ENCODE measurements around the gene RGS13.

Gene RGS13

GRCh38 chr1:192626366-192627179, 9.4 kb upstream of the RGS13 start:
- DNase-seq (ENCODE audit: low read depth in 2 of 2) = no peak

GRCh38 chr1:192627901-192628300, 8.0 kb upstream of the RGS13 start:
- no peak for DNase-seq (ENCODE audit: low read depth in 2 of 2)

GRCh38 chr1:192628396-192629057, 7.4 kb upstream of the RGS13 start:
- no peak for DNase-seq (ENCODE audit: low read depth in 2 of 2)

GRCh38 chr1:192629612-192630011, 6.3 kb upstream of the RGS13 start:
- DNase-seq (ENCODE audit: low read depth in 2 of 2) = no peak

- no peak for DNase-seq (ENCODE audit: low read depth in 2 of 2)
Observed at GRCh38 chr1:192630521-192631287, 5.2 kb upstream of the RGS13 start.

GRCh38 chr1:192631749-192632148, 4.2 kb upstream of the RGS13 start:
- DNase-seq (ENCODE audit: low read depth in 2 of 2) = no peak

GRCh38 chr1:192632188-192632587, 3.8 kb upstream of the RGS13 start:
- no peak for DNase-seq (ENCODE audit: low read depth in 2 of 2)

GRCh38 chr1:192632641-192633532, 3.1 kb upstream of the RGS13 start:
- no peak for DNase-seq (ENCODE audit: low read depth in 2 of 2)

GRCh38 chr1:192633533-192634253, 2.3 kb upstream of the RGS13 start:
- DNase-seq (ENCODE audit: low read depth in 2 of 2) = no peak

GRCh38 chr1:192635041-192635440, 906 bp upstream of the RGS13 start:
- no peak for DNase-seq (ENCODE audit: low read depth in 2 of 2)

- no peak for DNase-seq (ENCODE audit: low read depth in 2 of 2)
Observed at GRCh38 chr1:192639607-192640368, 3.8 kb downstream of the RGS13 start.

GRCh38 chr1:192652159-192652558, 16.2 kb downstream of the RGS13 start:
- no peak for DNase-seq (ENCODE audit: low read depth in 2 of 2)

- DNase-seq (ENCODE audit: low read depth in 2 of 2) = no peak
Observed at GRCh38 chr1:192654120-192654519, 18.2 kb downstream of the RGS13 start.

GRCh38 chr1:192654591-192655251, 18.8 kb downstream of the RGS13 start:
- no peak for DNase-seq (ENCODE audit: low read depth in 2 of 2)

GRCh38 chr1:192657760-192658159, 21.8 kb downstream of the RGS13 start:
- DNase-seq (ENCODE audit: low read depth in 2 of 2) = no peak

GRCh38 chr1:192658255-192658654, 22.3 kb downstream of the RGS13 start:
- DNase-seq (ENCODE audit: low read depth in 2 of 2) = no peak

GRCh38 chr1:192660613-192661012, 24.7 kb downstream of the RGS13 start:
- no peak for DNase-seq (ENCODE audit: low read depth in 2 of 2)

- no peak for DNase-seq (ENCODE audit: low read depth in 2 of 2)
Observed at GRCh38 chr1:192668409-192668983, 32.5 kb downstream of the RGS13 start.

- DNase-seq (ENCODE audit: low read depth in 2 of 2) = no peak
Observed at GRCh38 chr1:192669174-192669573, 33.2 kb downstream of the RGS13 start.
